ENCODE data around the gene NCK1.

NCK1 gene

GRCh38 chr3:136906725-136907124 is 44.7 kb downstream of the NCK1 start:
- TF ChIP-seq CTCF (IDR thresholded peaks at IDR 0.05; ENCODE audit: unreplicated experiment in 3 of 3): no peak
- Mint-ChIP-seq H3K9me3 (peaks cover 58% of the 10 kb centered on the region), H3K36me3 (ENCODE audit: low read depth) (peaks cover 72% of the 10 kb centered on the region), H3K4me1 (no peaks in the 10 kb centered on the region), H3K4me3 (no peak overlapping the region), H3K27me3 (ENCODE audit: low read depth) (no peaks in the 10 kb centered on the region), H3K27ac (no peak overlapping the region)

- no peak overlapping the region for H3K27ac Mint-ChIP-seq
- peaks cover 74% of the 10 kb centered on the region for H3K36me3 Mint-ChIP-seq (ENCODE audit: low read depth)
- TF ChIP-seq CTCF (IDR thresholded peaks at IDR 0.05; ENCODE audit: unreplicated experiment in 3 of 3): no peak
- peaks cover 58% of the 10 kb centered on the region for H3K9me3 Mint-ChIP-seq
- no peaks in the 10 kb centered on the region for H3K27me3 Mint-ChIP-seq (ENCODE audit: low read depth)
- H3K4me1 Mint-ChIP-seq: no peaks in the 10 kb centered on the region
- H3K4me3 Mint-ChIP-seq: no peak overlapping the region
Measured at GRCh38 chr3:136908297-136908696, 46.3 kb downstream of the NCK1 start.

- Mint-ChIP-seq H3K27me3 (ENCODE audit: low read depth) (no peaks in the 10 kb centered on the region), H3K9me3 (peaks cover 57% of the 10 kb centered on the region), H3K27ac (no peak overlapping the region), H3K4me3 (no peak overlapping the region), H3K36me3 (ENCODE audit: low read depth) (peaks cover 73% of the 10 kb centered on the region), H3K4me1 (no peaks in the 10 kb centered on the region)
- TF ChIP-seq CTCF (IDR thresholded peaks at IDR 0.05; ENCODE audit: unreplicated experiment in 3 of 3): no peak
Measured at GRCh38 chr3:136909187-136909586, 47.2 kb downstream of the NCK1 start.

GRCh38 chr3:136910697-136911096 is 48.7 kb downstream of the NCK1 start:
- H3K4me1 Mint-ChIP-seq: no peaks in the 10 kb centered on the region
- H3K27ac Mint-ChIP-seq: no peak overlapping the region
- H3K9me3 Mint-ChIP-seq: peaks cover 59% of the 10 kb centered on the region
- no peak for TF ChIP-seq CTCF (IDR thresholded peaks at IDR 0.05; ENCODE audit: unreplicated experiment in 3 of 3)
- no peaks in the 10 kb centered on the region for H3K27me3 Mint-ChIP-seq (ENCODE audit: low read depth)
- H3K4me3 Mint-ChIP-seq: no peak overlapping the region
- peaks cover 72% of the 10 kb centered on the region for H3K36me3 Mint-ChIP-seq (ENCODE audit: low read depth)

GRCh38 chr3:136913168-136913567 is 51.2 kb downstream of the NCK1 start:
- H3K27ac Mint-ChIP-seq: no peak overlapping the region
- H3K27me3 Mint-ChIP-seq (ENCODE audit: low read depth): no peaks in the 10 kb centered on the region
- no peaks in the 10 kb centered on the region for H3K4me1 Mint-ChIP-seq
- peaks cover 47% of the 10 kb centered on the region for H3K9me3 Mint-ChIP-seq
- H3K4me3 Mint-ChIP-seq: no peak overlapping the region
- no peak for TF ChIP-seq CTCF (IDR thresholded peaks at IDR 0.05; ENCODE audit: unreplicated experiment in 3 of 3)
- H3K36me3 Mint-ChIP-seq (ENCODE audit: low read depth): peaks cover 70% of the 10 kb centered on the region

- Mint-ChIP-seq H3K4me1 (no peaks in the 10 kb centered on the region), H3K9me3 (peaks cover 46% of the 10 kb centered on the region), H3K36me3 (ENCODE audit: low read depth) (peaks cover 71% of the 10 kb centered on the region), H3K4me3 (no peak overlapping the region), H3K27ac (no peak overlapping the region), H3K27me3 (ENCODE audit: low read depth) (no peaks in the 10 kb centered on the region)
- no peak for TF ChIP-seq CTCF (IDR thresholded peaks at IDR 0.05; ENCODE audit: unreplicated experiment in 3 of 3)
Measured at GRCh38 chr3:136914739-136915138, 52.7 kb downstream of the NCK1 start.

Data from nephron (organoid).